ENCODE data around the gene MPP3. TPM values are rescaled to one million over a fixed set of nuclear protein-coding genes. Genes with fewer than 3 reads are reported as not detected.
A peak's percentile ranks its signal among the peaks of the same experiment; 100 is the strongest.
"Not testable (repeated sequence)": the region's sequence is repeated elsewhere in the genome, so short reads cannot be mapped to it uniquely, and the experiment has no call there.

MPP3 gene
- total RNA-seq, 2 experiments from 2014 or later = not detected

DNA sequence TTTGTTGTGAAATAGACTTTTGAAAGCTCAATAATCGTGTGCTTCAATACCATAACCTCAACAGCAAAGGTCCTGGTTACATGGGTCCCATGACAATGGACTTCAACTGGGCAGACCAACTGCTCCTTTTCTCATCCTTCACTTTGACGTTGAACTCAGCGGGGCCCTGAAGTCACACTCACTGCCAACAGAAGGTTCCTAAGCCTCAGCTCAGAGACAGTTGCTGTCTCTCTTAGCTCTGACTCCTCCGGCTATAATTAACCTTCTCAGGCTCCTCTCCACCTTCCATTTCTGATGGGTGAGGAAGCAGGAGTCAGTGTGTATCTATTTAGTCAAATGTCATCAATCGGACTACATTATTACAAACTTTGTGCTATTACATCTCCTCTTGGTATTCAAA is 23.8 kb downstream of the MPP3 start:
- Mint-ChIP-seq H3K36me3 (ENCODE audit: low read depth) (no peaks in the 10 kb centered on the region), H3K27me3 (peaks cover 14% of the 10 kb centered on the region), H3K9me3 (no peaks in the 10 kb centered on the region), H3K4me3 (no peak overlapping the region), H3K4me1 (no peaks in the 10 kb centered on the region), H3K27ac (no peak overlapping the region)
- DNase-seq = no peak
- ChIA-PET CTCF (interaction anchor here (0.6 kb wide), 1 partner anchor 11 kb away, joined by 5 read pairs; no protein-coding TSS in a partner anchor), POLR2A (no interaction called here)

DNA sequence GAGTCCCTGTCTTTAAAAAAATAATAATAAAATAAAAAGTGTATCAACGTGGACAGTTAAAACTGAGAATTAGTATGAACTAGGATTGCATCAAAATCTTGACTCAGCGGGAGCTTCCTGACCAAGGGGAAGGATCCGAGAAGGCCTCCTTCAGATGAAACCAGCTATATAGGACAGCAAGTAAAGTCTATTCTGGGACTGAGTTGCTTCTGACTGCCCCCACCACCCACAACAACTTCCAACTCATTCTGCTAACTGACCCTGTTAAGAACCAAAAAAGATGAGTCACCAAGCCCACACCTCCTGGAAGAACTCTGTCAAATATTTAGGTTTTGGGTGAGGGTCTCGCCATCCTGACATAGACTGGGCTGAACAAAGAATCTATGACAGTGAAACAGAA is 24.9 kb downstream of the MPP3 start:
- CTCF ChIA-PET = no interaction called here
- Mint-ChIP-seq H3K4me3 (no peak overlapping the region), H3K27ac (no peak overlapping the region), H3K36me3 (ENCODE audit: low read depth) (no peaks in the 10 kb centered on the region), H3K27me3 (peaks cover 22% of the 10 kb centered on the region), H3K4me1 (no peaks in the 10 kb centered on the region), H3K9me3 (no peaks in the 10 kb centered on the region)
- DNase-seq = no peak
- POLR2A ChIA-PET = no interaction called here

DNA sequence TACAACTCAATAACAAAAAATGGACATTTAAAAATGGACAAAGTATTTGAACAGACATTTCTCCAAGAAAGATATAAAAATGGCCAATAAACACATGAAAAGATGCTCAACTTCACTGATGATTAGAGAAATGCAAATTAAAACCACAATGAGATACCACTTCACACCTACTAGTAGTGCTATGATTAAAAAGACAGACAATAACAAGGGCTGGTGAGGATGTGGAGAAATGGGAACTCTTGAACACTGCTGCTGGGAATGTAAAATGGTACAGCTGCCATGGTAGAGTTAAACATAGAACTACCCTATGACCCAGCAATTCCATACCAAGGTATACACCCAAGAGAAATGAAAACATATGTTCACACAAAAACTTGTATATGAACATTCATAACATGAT is 27.8 kb downstream of the MPP3 start:
- ChIA-PET CTCF (no interaction called here), POLR2A (no interaction called here)
- H3K36me3 Mint-ChIP-seq (ENCODE audit: low read depth) = no peaks in the 10 kb centered on the region
- no peak overlapping the region for H3K4me3 Mint-ChIP-seq
- H3K4me1 Mint-ChIP-seq = no peaks in the 10 kb centered on the region
- peaks cover 31% of the 10 kb centered on the region for H3K27me3 Mint-ChIP-seq
- H3K27ac Mint-ChIP-seq = no peak overlapping the region
- no peaks in the 10 kb centered on the region for H3K9me3 Mint-ChIP-seq
- no peak for DNase-seq

DNA sequence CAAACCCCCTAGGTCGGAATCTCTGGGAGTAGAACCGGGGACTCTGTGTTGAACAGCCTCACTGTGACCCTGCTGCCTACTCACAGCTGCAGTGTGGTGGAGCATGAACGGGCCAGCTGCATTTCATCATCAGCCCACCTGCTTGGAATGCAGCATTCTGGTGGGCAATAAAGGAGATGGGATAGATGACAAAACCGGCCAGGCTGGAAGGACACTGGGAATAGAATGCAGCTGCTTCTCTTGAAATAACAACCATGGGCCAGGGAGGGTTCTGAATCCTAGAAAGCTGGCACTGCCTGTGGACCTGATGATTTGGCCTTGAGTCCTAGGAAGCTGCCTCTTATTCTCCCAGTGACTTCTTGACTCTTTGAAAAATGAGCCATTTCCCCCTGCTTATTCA is 29.2 kb downstream of the MPP3 start:
- Mint-ChIP-seq H3K27ac (no peak overlapping the region), H3K4me3 (no peak overlapping the region), H3K9me3 (no peaks in the 10 kb centered on the region), H3K27me3 (peaks cover 31% of the 10 kb centered on the region), H3K36me3 (ENCODE audit: low read depth) (no peaks in the 10 kb centered on the region), H3K4me1 (no peaks in the 10 kb centered on the region)
- CTCF ChIA-PET = no interaction called here
- no peak for DNase-seq
- POLR2A ChIA-PET = no interaction called here

DNA sequence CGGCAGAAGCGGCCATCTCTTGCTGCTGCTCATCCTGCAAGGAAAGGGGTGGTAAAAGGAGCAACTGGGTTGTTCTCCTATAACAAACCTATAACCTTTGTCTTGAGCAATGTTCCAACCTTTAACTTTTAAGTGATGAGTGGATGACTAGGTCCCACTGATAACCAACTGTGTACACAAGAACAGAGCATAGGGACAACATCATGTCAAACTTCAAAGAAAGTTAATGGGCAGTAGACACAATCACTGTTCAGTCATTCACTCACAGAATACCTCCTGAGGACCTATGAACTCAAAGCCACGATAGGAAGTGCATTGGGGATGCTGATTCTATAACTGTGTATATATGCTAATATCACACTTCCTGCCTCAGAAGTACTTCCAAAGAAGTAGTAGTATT is 31.1 kb downstream of the MPP3 start:
- ChIA-PET CTCF (no interaction called here), POLR2A (no interaction called here)
- Mint-ChIP-seq H3K27ac (no peak overlapping the region), H3K27me3 (peaks cover 35% of the 10 kb centered on the region), H3K9me3 (no peaks in the 10 kb centered on the region), H3K4me1 (no peaks in the 10 kb centered on the region), H3K36me3 (ENCODE audit: low read depth) (no peaks in the 10 kb centered on the region), H3K4me3 (no peak overlapping the region)
- no peak for DNase-seq

DNA sequence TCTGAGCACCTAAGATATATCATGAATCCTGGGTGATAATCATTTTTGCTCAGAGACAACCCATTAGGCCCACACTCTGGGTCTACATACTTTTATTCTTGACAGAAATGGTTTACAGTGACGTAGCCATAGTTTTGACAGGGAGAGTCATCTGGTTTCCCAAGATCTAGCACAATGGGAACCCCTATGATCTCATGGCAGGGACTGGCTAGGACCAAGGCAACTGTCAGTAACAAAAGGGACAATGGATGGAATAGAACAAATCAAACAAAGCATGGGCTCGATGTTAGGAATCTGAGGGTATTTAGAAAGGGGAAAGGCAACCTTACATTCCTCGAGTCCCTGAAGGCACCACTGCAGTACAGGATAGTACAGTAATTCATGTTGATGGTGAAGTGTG is 32.2 kb downstream of the MPP3 start:
- no peaks in the 10 kb centered on the region for H3K36me3 Mint-ChIP-seq (ENCODE audit: low read depth)
- DNase-seq = no peak
- H3K27me3 Mint-ChIP-seq = peaks cover 41% of the 10 kb centered on the region
- ChIA-PET CTCF (no interaction called here), POLR2A (no interaction called here)
- H3K4me1 Mint-ChIP-seq = no peaks in the 10 kb centered on the region
- H3K27ac Mint-ChIP-seq = no peak overlapping the region
- no peak overlapping the region for H3K4me3 Mint-ChIP-seq
- no peaks in the 10 kb centered on the region for H3K9me3 Mint-ChIP-seq

DNA sequence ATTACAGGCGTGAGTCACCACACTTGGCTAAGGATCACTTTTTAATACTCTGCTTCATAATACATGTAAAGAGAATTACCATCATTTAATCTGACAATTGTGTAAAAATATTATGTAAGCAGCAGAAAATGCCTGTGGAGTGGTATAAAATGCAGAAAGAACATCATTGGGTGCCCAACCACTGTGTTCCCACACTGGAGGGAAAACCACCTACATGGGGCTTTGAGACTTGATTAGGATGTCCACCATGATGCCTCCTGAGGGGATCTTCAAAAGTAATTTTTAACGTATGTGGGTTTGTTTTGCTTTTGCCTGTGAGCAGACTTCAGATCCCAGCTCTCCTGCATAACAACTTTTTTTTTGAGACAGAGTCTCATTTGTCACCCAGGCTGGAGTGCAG is 33.9 kb downstream of the MPP3 start:
- no peaks in the 10 kb centered on the region for H3K36me3 Mint-ChIP-seq (ENCODE audit: low read depth)
- H3K4me1 Mint-ChIP-seq = no peaks in the 10 kb centered on the region

DNA sequence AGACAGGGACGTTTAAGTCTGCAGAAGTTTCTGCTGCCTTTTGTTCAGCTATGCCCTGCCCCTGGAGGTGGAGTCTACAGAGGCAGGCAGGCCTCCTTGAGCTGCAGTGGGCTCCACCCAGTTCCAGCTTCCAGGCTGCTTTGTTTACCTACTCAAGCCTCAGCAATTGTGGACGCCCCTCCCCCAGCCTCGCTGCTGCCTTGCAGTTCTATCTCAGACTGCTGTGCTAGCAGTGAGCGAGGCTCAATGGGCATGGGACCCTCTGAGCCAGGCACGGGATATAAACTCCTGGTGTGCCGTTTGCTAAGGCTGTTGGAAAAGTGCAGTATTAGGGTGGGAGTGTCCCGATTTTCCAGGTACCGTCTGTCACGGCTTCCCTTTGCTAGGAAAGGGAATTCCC is 34.9 kb downstream of the MPP3 start:
- H3K4me1 Mint-ChIP-seq; CTCF ChIA-PET; POLR2A ChIA-PET; DNase-seq; H3K4me3 Mint-ChIP-seq; H3K27ac Mint-ChIP-seq; H3K36me3 Mint-ChIP-seq (ENCODE audit: low read depth); H3K9me3 Mint-ChIP-seq: not testable (repeated sequence)
- peaks cover 39% of the 10 kb centered on the region for H3K27me3 Mint-ChIP-seq

More for the DNA sequence above, 33.9 kb downstream of the MPP3 start:
- DNase-seq = no peak
- CTCF ChIA-PET = no interaction called here
- POLR2A ChIA-PET = no interaction called here
- H3K27me3 Mint-ChIP-seq = peaks cover 42% of the 10 kb centered on the region
- H3K4me3 Mint-ChIP-seq = no peak overlapping the region
- H3K27ac Mint-ChIP-seq = no peak overlapping the region
- no peaks in the 10 kb centered on the region for H3K9me3 Mint-ChIP-seq

DNA sequence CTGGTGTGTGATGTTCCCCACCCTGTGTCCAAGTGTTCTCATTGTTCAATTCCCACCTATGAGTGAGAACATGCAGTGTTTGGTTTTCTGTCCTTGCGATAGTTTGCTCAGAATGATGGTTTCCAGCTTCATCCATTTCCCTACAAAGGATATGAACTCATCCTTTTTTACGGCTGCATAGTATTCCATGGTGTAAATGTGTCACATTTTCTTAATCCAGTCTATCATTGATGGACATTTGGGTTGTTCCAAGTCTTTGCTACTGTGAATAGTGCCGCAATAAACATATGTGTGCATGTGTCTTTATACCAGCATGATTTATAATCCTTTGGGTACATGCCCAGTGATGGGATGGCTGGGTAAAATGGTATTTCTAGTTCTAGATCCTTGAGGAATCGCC is 40.3 kb downstream of the MPP3 start:
- H3K36me3 Mint-ChIP-seq (ENCODE audit: low read depth); H3K4me3 Mint-ChIP-seq; POLR2A ChIA-PET; H3K4me1 Mint-ChIP-seq; CTCF ChIA-PET; DNase-seq; H3K27ac Mint-ChIP-seq; H3K9me3 Mint-ChIP-seq: not testable (repeated sequence)
- peaks cover 35% of the 10 kb centered on the region for H3K27me3 Mint-ChIP-seq

DNA sequence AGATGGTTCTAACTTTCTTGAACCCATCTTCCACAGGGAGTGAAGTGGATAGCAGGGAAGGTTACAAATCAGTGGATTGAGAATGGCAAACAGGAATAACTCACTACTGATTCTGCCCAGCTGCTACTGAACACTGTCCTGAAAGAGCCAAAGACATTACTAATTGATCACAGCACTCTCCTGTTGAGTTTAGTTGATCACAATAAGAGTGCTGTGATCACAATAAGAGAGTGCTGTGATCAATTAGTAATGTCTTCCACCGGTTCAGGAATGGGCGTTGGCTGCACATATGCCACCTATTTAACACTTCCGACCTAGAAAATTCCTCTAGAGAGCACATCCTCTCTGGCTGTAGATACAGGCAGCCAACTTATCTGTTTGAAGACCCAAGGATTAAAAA is 41.4 kb downstream of the MPP3 start:
- ChIA-PET CTCF (interaction anchor here (0.6 kb wide), 2 partner anchors 248 to 909 kb away, joined by 3 to 5 read pairs; no protein-coding TSS in a partner anchor), POLR2A (interaction anchor here (0.6 kb wide), 1 partner anchor 74 kb away, joined by 12 read pairs; no protein-coding TSS in a partner anchor)
- Mint-ChIP-seq H3K36me3 (ENCODE audit: low read depth) (no peaks in the 10 kb centered on the region), H3K4me3 (no peak overlapping the region), H3K9me3 (no peaks in the 10 kb centered on the region), H3K4me1 (peaks cover 4% of the 10 kb centered on the region), H3K27me3 (peaks cover 30% of the 10 kb centered on the region), H3K27ac (no peak overlapping the region)
- no peak for DNase-seq

DNA sequence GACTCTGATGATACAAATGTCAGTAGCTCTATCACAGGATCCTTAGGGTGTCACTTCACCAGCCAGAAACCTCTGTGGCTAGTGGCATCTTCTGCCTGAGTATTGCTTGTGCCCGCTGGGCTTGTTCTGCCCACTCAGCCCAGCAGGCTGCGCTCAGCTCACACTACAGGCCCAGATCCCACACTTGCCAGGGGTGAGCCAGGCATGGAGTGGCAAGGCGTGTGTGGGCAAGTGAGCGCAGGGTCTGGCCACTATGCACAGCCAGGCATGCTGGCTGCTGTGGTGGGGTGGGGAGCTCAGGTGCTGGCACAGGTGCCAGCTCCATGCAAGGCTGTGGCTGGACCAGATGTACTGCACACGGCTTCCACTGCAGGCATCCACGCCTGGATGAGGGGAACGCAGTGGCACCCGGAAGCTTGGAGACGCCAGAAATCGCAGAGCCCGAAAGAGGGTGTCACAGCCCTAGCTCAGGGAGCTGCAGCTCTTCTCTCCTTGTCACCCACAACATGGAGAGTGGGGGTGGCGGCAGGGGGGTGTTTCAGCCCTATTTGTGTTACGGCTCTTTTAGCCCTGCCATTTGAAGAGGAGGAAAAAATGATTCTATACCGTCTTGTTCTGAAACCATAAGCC is 42.5 kb downstream of the MPP3 start:
- ChIA-PET POLR2A (interaction anchor here (0.6 kb wide), 1 partner anchor 526 kb away, joined by 3 read pairs; no protein-coding TSS in a partner anchor), CTCF (interaction anchor here (1.0 to 1.3 kb wide), 2 partner anchors 50 to 74 kb away, joined by 3 to 4 read pairs; no protein-coding TSS in a partner anchor)
- Mint-ChIP-seq H3K4me3 (no peak overlapping the region), H3K36me3 (ENCODE audit: low read depth) (no peaks in the 10 kb centered on the region), H3K27me3 (peaks cover 23% of the 10 kb centered on the region), H3K9me3 (no peaks in the 10 kb centered on the region), H3K27ac (no peak overlapping the region), H3K4me1 (peaks cover 4% of the 10 kb centered on the region)
- no peak for DNase-seq

DNA sequence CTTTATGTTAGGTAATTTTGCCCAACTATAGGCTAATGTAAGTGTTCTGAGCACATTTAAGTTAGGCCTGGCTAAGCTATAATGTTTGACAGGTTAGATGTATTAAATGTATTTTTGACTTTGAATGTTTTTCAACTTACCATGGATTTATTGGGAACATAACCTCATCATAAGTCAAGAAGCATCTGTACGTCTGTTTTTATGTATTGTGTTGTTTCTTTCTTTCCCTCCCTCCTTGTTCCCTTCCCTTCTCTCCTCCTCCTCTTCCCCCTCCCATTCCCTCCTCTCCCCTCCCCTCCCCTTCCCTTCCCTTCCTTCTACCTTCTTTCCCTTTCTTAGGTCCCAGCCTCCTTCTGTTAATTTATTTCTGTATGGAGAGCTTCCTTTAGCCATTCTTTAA is 43.5 kb downstream of the MPP3 start:
- DNase-seq = no peak
- H3K27me3 Mint-ChIP-seq = peaks cover 20% of the 10 kb centered on the region
- POLR2A ChIA-PET = no interaction called here
- peaks cover 4% of the 10 kb centered on the region for H3K4me1 Mint-ChIP-seq
- H3K36me3 Mint-ChIP-seq (ENCODE audit: low read depth) = no peaks in the 10 kb centered on the region
- CTCF ChIA-PET = interaction anchor here (0.7 kb wide), 1 partner anchor 97 kb away, joined by 3 read pairs; no protein-coding TSS in a partner anchor
- no peak overlapping the region for H3K4me3 Mint-ChIP-seq
- no peaks in the 10 kb centered on the region for H3K9me3 Mint-ChIP-seq
- H3K27ac Mint-ChIP-seq = no peak overlapping the region

DNA sequence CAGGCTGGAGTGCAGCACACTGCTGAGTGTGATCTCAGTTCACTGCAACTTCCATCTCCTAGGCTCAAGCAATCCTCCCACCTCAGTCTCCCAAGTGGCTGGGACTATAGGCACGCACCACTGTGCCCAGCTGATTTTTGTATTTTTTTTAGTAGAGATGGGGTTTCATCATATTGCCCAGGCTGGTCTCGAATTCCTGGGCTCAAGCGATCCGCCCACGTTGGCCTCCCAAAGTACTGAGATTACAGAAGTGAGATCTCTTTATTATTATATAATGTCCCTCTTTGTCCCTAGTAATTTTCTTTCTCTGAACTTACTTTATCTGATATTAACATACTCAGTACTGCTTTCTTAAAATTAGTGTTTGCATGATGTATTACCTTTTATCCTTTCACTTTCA is 44.4 kb downstream of the MPP3 start:
- no peak overlapping the region for H3K27ac Mint-ChIP-seq
- CTCF ChIA-PET = no interaction called here
- no peaks in the 10 kb centered on the region for H3K9me3 Mint-ChIP-seq
- no peak for DNase-seq
- peaks cover 21% of the 10 kb centered on the region for H3K27me3 Mint-ChIP-seq
- no peak overlapping the region for H3K4me3 Mint-ChIP-seq
- H3K36me3 Mint-ChIP-seq (ENCODE audit: low read depth) = no peaks in the 10 kb centered on the region
- peaks cover 4% of the 10 kb centered on the region for H3K4me1 Mint-ChIP-seq
- POLR2A ChIA-PET = no interaction called here

DNA sequence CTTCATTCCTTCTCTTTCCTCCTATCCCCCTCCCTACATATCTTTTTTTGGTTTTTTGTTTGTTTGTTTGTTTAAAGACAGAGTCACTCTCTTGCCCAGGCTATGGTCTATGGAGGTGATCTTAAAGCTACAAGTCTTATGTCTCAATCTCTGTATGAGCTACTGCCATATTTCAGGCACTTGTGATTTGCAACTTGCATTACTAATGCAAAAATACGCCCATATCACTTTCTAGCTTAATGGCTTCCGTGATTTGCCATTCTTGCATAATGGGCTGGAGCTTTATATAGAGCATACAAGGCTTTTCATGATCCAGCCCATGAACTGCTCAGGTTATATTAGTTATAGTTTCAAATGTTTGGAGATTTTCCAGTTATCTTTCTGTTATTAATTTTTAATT is 45.2 kb downstream of the MPP3 start:
- H3K36me3 Mint-ChIP-seq (ENCODE audit: low read depth) = no peaks in the 10 kb centered on the region
- ChIA-PET POLR2A (no interaction called here), CTCF (no interaction called here)
- no peak for DNase-seq
- H3K9me3 Mint-ChIP-seq = no peaks in the 10 kb centered on the region
- no peak overlapping the region for H3K4me3 Mint-ChIP-seq
- H3K27ac Mint-ChIP-seq = peak overlapping the region; percentile 46
- peaks cover 25% of the 10 kb centered on the region for H3K27me3 Mint-ChIP-seq
- peaks cover 4% of the 10 kb centered on the region for H3K4me1 Mint-ChIP-seq

Measured in activated CD4-positive, alpha-beta T cell treated with anti-CD3 and anti-CD28 coated beads, Interleukin-2, amount 10 ng/mL, durations not matched to agents 7 days and 5 days (primary cell).